A549 (cell line): ENCODE measurements around the gene PTGES2. TPM values are rescaled to one million over a fixed set of nuclear protein-coding genes. Genes with fewer than 3 reads are reported as not detected.
A peak's percentile ranks its signal among the peaks of the same experiment; 100 is the strongest.

Experiments
- ATAC-seq, 2 experiments: fragments of 200-7000 bp in 1 of 2; fragments of >200 bp in 1 of 2; cut with Nextera tagmentation in 1 of 2; cut with Tn5 transposase in 1 of 2; 3 replicates each; pipeline versions ENCODE4 v1.8.0 to v1.9.1; 2018 to 2020; ENCODE audit warnings: mild to moderate bottlenecking in 1 of 2, moderate library complexity in 1 of 2
- CTCF ChIA-PET: fragments of 300-600 bp; sonication (Branson Sonifier 250); formaldehyde crosslinking; extraction: SDS; loops from one replicate; lab custom pipeline; 2021; ENCODE audit warnings: antibody characterized with exemption, inconsistent platforms; lab: Yijun Ruan, JAX
- POLR2A ChIA-PET: fragments of 350-600 bp; formaldehyde crosslinking; extraction: SDS; loops from one replicate; lab custom pipeline; 2021; ENCODE audit warnings: antibody characterized with exemption, inconsistent platforms; lab: Yijun Ruan, JAX
- DNase-seq, 2 experiments: peaks; one replicate each; pipeline versions ENCODE4 v3.0.0 to v3.0.0-alpha.2; 2011 to 2016; ENCODE audit warnings: low read depth in 1 of 2, low spot score in 1 of 2
- FAIRE-seq: peaks from 2 replicates; lab custom pipeline; 2011; peaks lifted over from hg19 to GRCh38; lab: Jason Lieb, UNC
- H3K27ac ChIP-seq, 2 experiments: fragments of >200 bp; sonication (Bioruptor Twin); formaldehyde crosslinking; 3 replicates each; pipeline ENCODE4 v1.5.1; 2016 to 2017
- H3K4me1 ChIP-seq: fragments of >200 bp; sonication (Bioruptor Twin); formaldehyde crosslinking; 3 replicates; pipeline ENCODE4 v1.6.1; 2016
- H3K4me2 ChIP-seq: fragments of >200 bp; sonication (Bioruptor Twin); formaldehyde crosslinking; 3 replicates; pipeline ENCODE4 v1.6.1; 2016
- H3K4me3 ChIP-seq: fragments of >200 bp; sonication (Bioruptor Twin); formaldehyde crosslinking; 3 replicates; pipeline ENCODE4 v1.5.1; 2016
- H3K9me3 ChIP-seq: fragments of >200 bp; sonication (Bioruptor Twin); formaldehyde crosslinking; 3 replicates; pipeline ENCODE4 v1.6.1; 2016
- BHLHE40 ChIP-seq: IDR thresholded peaks from 2 replicates; pipeline ENCODE4 v1.6.1; 2012; ENCODE audit warnings: low read depth, low read length, inconsistent platforms
- GATA3 ChIP-seq: IDR thresholded peaks from 2 replicates; pipeline ENCODE4 v1.6.1; 2012; ENCODE audit warnings: borderline replicate concordance
- HOXA7 ChIP-seq: fragments of 250-450 bp; sonication (Bioruptor Pico); IDR thresholded peaks from 2 replicates; pipeline ENCODE4 v1.5.0; 2020; ENCODE audit warnings: mild to moderate bottlenecking, moderate library complexity
- JUN ChIP-seq, 2 experiments: fragments of >200 bp; sonication (Bioruptor Twin); formaldehyde crosslinking; IDR thresholded peaks; 2 replicates in 1 of 2; 3 replicates in 1 of 2; pipeline ENCODE4 v1.6.1; 2016 to 2017
- MAZ ChIP-seq: fragments of 150-350 bp; IDR thresholded peaks from 2 replicates; pipeline ENCODE4 v1.6.1; 2014; ENCODE audit warnings: antibody characterized with exemption, low read depth, low read length, borderline replicate concordance
- MYC ChIP-seq: IDR thresholded peaks from 2 replicates; pipeline ENCODE4 v1.6.1; 2012; ENCODE audit warnings: mild to moderate bottlenecking, inconsistent platforms, low read length, improper control_type of control experiment, borderline replicate concordance
- NR3C1 ChIP-seq: fragments of >200 bp; sonication (Bioruptor Twin); formaldehyde crosslinking; IDR thresholded peaks from 3 replicates; pipeline ENCODE4 v1.6.1; 2017
- POLR2A ChIP-seq: IDR thresholded peaks from 2 replicates; pipeline ENCODE4 v1.6.1; 2012; ENCODE audit warnings: mild to moderate bottlenecking, low read length
- POLR2AphosphoS2 ChIP-seq: conservative IDR thresholded peaks from 2 replicates; pipeline ENCODE4 v1.6.1; 2012; ENCODE audit warnings: low read length, improper control_type of control experiment, inconsistent platforms
- RFX5 ChIP-seq: fragments of 450-650 bp; IDR thresholded peaks from 2 replicates; pipeline ENCODE4 v1.7.1; 2014; ENCODE audit warnings: antibody characterized with exemption, mild to moderate bottlenecking, moderate library complexity
- RNF2 ChIP-seq: fragments of 200-600 bp; sonication (generic); IDR thresholded peaks from 2 replicates; pipeline ENCODE4 v1.6.1; 2016; ENCODE audit warnings: low read depth, mild to moderate bottlenecking, antibody characterized with exemption, moderate library complexity, borderline replicate concordance
- SMC3 ChIP-seq: fragments of >200 bp; sonication (Bioruptor Twin); formaldehyde crosslinking; IDR thresholded peaks from 3 replicates; pipeline ENCODE4 v1.6.1; 2018; ENCODE audit warnings: inconsistent platforms
- ZFP36 ChIP-seq: fragments of 450-650 bp; IDR thresholded peaks from 2 replicates; pipeline ENCODE4 v1.6.1; 2014; ENCODE audit warnings: borderline replicate concordance; ENCODE audit not compliant: partially characterized antibody
- WGBS: methylation state at CpG from one replicate; pipeline ENCODE4 v1.1.6; 2017; ENCODE audit errors: missing lambda C conversion rate; 5-methylcytosine and 5-hydroxymethylcytosine counted together
- polyA plus RNA-seq, 4 experiments: library from polyadenylated mRNA; depleted of rRNA in 3 of 4; stranded (reverse); fragments of >200 nt; fragmentation: RNase III in 1 of 4; extraction: RNeasy Plus Mini Kit Qiagen cat#74134 plus additional on column Dnase treatment in 1 of 4; gene quantifications; 2 replicates in 3 of 4; 3 replicates in 1 of 4; pipeline ENCODE4 v1.2.3, GENCODE V29; 2011 to 2017
- TF ChIP-seq, protein P1 (sequence below): fragments of 200-600 bp; sonication (generic); IDR thresholded peaks from 2 replicates; pipeline ENCODE4 v1.6.1; 2016; ENCODE audit warnings: antibody characterized with exemption, mild to moderate bottlenecking, moderate library complexity
- TF ChIP-seq, protein P2 (sequence below): fragments of >200 bp; sonication (Bioruptor Twin); formaldehyde crosslinking; IDR thresholded peaks from 3 replicates; pipeline ENCODE4 v1.5.1; 2016
- TF ChIP-seq, protein P3 (sequence below): fragments of >200 bp; sonication (Bioruptor Twin); formaldehyde crosslinking; IDR thresholded peaks from 3 replicates; pipeline ENCODE4 v1.6.1; 2016
- TF ChIP-seq, protein P4 (sequence below): IDR thresholded peaks from 2 replicates; pipeline ENCODE4 v1.6.1; 2012

The PTGES2 gene
- polyA plus RNA-seq, 2 of the 4 experiments (the other 2 are of a cell fraction), result 94.1 to 94.5 TPM

DNA sequence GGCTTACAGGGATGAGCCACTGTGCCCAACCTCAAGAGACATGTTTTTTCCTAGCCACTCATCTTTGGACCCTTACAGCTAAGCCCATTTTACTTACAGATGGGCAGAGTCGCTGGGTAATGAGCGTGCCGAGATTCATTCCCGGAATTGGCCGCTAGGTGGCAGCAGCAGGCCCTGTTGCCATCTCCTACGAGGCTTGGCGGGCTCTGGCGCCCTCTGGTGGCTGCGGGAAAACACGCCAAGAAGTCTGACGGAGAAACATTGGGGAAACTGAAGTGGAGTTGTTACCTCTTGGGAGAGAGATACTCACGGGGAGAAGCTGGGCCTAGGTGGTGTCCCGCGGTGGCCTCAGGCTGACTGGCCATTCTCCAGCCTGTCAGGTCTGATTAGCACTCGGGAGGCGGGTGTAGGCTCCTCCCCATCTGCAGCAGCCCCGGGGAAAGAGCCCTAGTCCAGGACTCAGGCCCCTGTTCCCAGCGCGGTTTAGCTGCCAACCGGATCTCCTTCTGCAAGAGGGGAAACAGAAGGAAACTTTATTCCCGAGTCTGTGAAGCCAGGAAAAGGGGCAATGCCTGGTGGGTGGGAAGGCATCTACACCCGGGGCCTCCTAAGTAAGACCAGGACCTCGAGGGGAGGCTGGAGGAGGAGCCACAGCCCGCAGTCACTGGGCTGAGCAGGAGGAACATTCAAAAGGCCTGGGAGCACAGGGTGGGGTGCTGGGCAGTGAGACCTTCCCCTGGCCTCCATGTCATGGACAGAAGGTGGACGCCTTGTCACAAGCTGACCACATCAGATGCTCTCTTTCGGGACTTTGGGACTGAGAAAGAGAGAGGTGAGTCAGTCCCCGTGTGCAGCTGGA, 9.7 kb downstream of the PTGES2 start (continued):
- 0 out of 2 replicates have a peak, but pooled peaks have one; percentile 19 for TF ChIP-seq MYC
- TF ChIP-seq ZFP36, result no peak
- TF ChIP-seq GATA3, result no peak
- peak; percentile 92 for TF ChIP-seq SMC3
- TF ChIP-seq MAZ, result 0 out of 2 replicates have a peak, but pooled peaks have one; percentile 75
- TF ChIP-seq, protein P1, sequence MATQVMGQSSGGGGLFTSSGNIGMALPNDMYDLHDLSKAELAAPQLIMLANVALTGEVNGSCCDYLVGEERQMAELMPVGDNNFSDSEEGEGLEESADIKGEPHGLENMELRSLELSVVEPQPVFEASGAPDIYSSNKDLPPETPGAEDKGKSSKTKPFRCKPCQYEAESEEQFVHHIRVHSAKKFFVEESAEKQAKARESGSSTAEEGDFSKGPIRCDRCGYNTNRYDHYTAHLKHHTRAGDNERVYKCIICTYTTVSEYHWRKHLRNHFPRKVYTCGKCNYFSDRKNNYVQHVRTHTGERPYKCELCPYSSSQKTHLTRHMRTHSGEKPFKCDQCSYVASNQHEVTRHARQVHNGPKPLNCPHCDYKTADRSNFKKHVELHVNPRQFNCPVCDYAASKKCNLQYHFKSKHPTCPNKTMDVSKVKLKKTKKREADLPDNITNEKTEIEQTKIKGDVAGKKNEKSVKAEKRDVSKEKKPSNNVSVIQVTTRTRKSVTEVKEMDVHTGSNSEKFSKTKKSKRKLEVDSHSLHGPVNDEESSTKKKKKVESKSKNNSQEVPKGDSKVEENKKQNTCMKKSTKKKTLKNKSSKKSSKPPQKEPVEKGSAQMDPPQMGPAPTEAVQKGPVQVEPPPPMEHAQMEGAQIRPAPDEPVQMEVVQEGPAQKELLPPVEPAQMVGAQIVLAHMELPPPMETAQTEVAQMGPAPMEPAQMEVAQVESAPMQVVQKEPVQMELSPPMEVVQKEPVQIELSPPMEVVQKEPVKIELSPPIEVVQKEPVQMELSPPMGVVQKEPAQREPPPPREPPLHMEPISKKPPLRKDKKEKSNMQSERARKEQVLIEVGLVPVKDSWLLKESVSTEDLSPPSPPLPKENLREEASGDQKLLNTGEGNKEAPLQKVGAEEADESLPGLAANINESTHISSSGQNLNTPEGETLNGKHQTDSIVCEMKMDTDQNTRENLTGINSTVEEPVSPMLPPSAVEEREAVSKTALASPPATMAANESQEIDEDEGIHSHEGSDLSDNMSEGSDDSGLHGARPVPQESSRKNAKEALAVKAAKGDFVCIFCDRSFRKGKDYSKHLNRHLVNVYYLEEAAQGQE, result no peak
- TF ChIP-seq, protein P2, sequence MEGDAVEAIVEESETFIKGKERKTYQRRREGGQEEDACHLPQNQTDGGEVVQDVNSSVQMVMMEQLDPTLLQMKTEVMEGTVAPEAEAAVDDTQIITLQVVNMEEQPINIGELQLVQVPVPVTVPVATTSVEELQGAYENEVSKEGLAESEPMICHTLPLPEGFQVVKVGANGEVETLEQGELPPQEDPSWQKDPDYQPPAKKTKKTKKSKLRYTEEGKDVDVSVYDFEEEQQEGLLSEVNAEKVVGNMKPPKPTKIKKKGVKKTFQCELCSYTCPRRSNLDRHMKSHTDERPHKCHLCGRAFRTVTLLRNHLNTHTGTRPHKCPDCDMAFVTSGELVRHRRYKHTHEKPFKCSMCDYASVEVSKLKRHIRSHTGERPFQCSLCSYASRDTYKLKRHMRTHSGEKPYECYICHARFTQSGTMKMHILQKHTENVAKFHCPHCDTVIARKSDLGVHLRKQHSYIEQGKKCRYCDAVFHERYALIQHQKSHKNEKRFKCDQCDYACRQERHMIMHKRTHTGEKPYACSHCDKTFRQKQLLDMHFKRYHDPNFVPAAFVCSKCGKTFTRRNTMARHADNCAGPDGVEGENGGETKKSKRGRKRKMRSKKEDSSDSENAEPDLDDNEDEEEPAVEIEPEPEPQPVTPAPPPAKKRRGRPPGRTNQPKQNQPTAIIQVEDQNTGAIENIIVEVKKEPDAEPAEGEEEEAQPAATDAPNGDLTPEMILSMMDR, result peak; percentile 100
- TF ChIP-seq HOXA7 (CRISPR knock-in tag), result no peak
- no peak for TF ChIP-seq JUN (IDR thresholded peaks at IDR 0.05)
- no peak for TF ChIP-seq NR3C1
- TF ChIP-seq, protein P3, sequence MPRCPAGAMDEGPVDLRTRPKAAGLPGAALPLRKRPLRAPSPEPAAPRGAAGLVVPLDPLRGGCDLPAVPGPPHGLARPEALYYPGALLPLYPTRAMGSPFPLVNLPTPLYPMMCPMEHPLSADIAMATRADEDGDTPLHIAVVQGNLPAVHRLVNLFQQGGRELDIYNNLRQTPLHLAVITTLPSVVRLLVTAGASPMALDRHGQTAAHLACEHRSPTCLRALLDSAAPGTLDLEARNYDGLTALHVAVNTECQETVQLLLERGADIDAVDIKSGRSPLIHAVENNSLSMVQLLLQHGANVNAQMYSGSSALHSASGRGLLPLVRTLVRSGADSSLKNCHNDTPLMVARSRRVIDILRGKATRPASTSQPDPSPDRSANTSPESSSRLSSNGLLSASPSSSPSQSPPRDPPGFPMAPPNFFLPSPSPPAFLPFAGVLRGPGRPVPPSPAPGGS, result no peak
- no peak for TF ChIP-seq BHLHE40
- TF ChIP-seq POLR2A, result no peak
- TF ChIP-seq POLR2AphosphoS2, result no peak

DNA sequence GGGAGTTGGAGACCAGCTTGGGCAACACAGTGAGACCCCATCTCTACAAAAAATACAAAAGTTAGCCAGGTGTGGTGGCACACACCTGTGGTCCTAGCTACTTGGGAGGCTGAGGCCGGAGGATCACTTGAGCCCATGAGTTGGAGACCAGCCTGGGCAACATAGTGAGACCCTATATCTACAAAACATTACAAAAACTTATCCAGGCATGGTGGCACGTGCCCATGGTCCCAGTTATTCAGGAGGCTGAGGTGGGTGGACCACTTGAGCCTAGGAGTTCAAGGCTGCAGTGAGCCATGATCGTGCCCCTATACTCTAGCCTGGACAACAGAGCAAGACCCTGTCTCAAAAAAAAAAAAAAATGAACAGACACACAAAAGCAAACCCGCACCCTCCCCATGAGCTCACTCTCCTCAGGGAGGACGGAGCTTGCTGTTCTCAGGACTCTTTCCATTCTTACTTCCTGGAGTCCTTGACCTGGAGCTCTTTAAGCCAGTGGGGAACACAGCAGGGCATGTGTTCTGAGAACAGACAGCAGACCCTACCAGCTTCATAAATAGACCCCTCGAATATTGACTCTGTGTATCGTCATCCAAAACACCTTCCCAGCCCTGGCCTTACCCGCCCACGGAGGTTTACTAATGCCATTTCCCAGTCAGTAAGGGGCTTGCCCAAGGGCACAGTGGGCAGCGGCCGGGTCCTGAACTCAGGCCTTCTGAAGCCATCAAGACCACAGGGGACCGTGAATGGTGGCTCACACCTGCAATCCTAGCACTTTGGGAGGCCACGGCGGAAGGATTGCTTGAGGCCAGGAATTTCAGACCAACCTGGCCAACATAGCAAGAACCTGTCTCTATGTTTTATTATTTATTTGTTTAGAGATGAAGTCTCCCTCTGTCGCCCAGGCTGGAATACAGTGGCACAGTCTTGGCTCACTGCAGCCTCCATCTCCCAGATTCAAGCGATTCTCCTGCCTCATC, 11.1 kb downstream of the PTGES2 start:
- Histone ChIP-seq H3K4me1 (0 out of 3 replicates have a peak, but pooled peaks cover 2% of the 10 kb centered on the region), H3K4me3 (no peak overlapping the region), H3K27ac (no peak overlapping the region), H3K9me3 (no peaks in the 10 kb centered on the region), H3K4me2 (no peak overlapping the region)
- 87% methylated on average over 16 of the region's 16 CpGs for WGBS
- FAIRE-seq (no peak), DNase-seq (no peak), ATAC-seq (no peak)
- CTCF ChIA-PET, result interaction anchor here (0.7 to 13.0 kb wide), 24 partner anchors 11 to 527 kb away, joined by 3 to 290 read pairs (median 5); partner anchors contain the start of genes BBLN, EEIG1 and PTGES2
- TF ChIP-seq, protein P4, sequence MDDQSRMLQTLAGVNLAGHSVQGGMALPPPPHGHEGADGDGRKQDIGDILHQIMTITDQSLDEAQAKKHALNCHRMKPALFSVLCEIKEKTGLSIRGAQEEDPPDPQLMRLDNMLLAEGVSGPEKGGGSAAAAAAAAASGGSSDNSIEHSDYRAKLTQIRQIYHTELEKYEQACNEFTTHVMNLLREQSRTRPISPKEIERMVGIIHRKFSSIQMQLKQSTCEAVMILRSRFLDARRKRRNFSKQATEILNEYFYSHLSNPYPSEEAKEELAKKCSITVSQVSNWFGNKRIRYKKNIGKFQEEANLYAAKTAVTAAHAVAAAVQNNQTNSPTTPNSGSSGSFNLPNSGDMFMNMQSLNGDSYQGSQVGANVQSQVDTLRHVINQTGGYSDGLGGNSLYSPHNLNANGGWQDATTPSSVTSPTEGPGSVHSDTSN, result no peak
- TF ChIP-seq RFX5 (no peak), RNF2 (no peak)
- POLR2A ChIA-PET, result no interaction called here
